Fibroblast of lung (primary cell): Measurements from ENCODE around the gene KCNK10. TPM values are rescaled to one million over a fixed set of nuclear protein-coding genes. Genes with fewer than 3 reads are reported as not detected.

ENCODE experiments used
- DNase-seq, 2 donors: peaks; one replicate each; pipeline versions ENCODE4 v3.0.0 to v3.0.0-alpha.2; 2010; ENCODE audit warnings: low read depth in 2 of 2
- H2AFZ ChIP-seq: 2 replicates; pipeline ENCODE4 v1.5.1; 2012; ENCODE audit warnings: low read length, control low read depth, inconsistent platforms
- H3K27ac ChIP-seq: 2 replicates; pipeline ENCODE4 v1.5.1; 2011; ENCODE audit warnings: low read length, control low read depth; ENCODE audit not compliant: insufficient read depth
- H3K27me3 ChIP-seq: 2 replicates; pipeline ENCODE4 v1.5.1; 2011; ENCODE audit warnings: mild to moderate bottlenecking, low read length; ENCODE audit not compliant: control insufficient read depth, insufficient read depth
- H3K36me3 ChIP-seq: 2 replicates; pipeline ENCODE4 v1.5.1; 2011; ENCODE audit warnings: low read length; ENCODE audit not compliant: control insufficient read depth, insufficient read depth
- H3K4me1 ChIP-seq: 2 replicates; pipeline ENCODE4 v1.5.1; 2011; ENCODE audit warnings: low read length; ENCODE audit not compliant: control insufficient read depth, insufficient read depth; ENCODE audit errors: extremely low read depth
- H3K4me2 ChIP-seq: 2 replicates; pipeline ENCODE4 v1.5.1; 2011; ENCODE audit warnings: low read length, control low read depth; ENCODE audit not compliant: insufficient read depth; ENCODE audit errors: extremely low read depth
- H3K4me3 ChIP-seq, 4 experiments: fragments of 200-600 bp in 1 of 4; sonication (generic) in 1 of 4; replicated peaks in 1 of 4; 2 replicates each; pipeline ENCODE4 v1.5.1; 2011 to 2016; ENCODE audit warnings: low read length in 4 of 4, low read depth in 3 of 4, mild to moderate bottlenecking in 3 of 4, control low read depth in 2 of 4, inconsistent platforms in 1 of 4, mixed read lengths in 1 of 4; ENCODE audit not compliant: insufficient read depth in 1 of 4; ENCODE audit errors: control extremely low read depth in 1 of 4
- H3K79me2 ChIP-seq: 2 replicates; pipeline ENCODE4 v1.5.1; 2012; ENCODE audit warnings: mild to moderate bottlenecking, low read length, inconsistent platforms; ENCODE audit not compliant: control insufficient read depth, insufficient read depth
- H3K9ac ChIP-seq: 2 replicates; pipeline ENCODE4 v1.5.1; 2011; ENCODE audit warnings: mild to moderate bottlenecking, low read length, control low read depth; ENCODE audit not compliant: insufficient read depth
- H3K9me3 ChIP-seq: 2 replicates; pipeline ENCODE4 v1.5.1; 2012; ENCODE audit warnings: low read depth, low read length; ENCODE audit not compliant: control insufficient read depth, insufficient read depth
- H4K20me1 ChIP-seq: 2 replicates; pipeline ENCODE4 v1.5.1; 2011; ENCODE audit warnings: low read length; ENCODE audit not compliant: control insufficient read depth, insufficient read depth; ENCODE audit errors: extremely low read depth
- CTCF ChIP-seq, 2 donors: IDR thresholded peaks in 1 of 2; conservative IDR thresholded peaks in 1 of 2; 1 replicate in 1 of 2; 2 replicates in 1 of 2; pipeline ENCODE4 v1.5.1; 2011 to 2012; ENCODE audit warnings: low read length in 2 of 2, control low read depth in 1 of 2, inconsistent platforms in 1 of 2, low read depth in 1 of 2, mild to moderate bottlenecking in 1 of 2
- EZH2 ChIP-seq: IDR thresholded peaks from 2 replicates; pipeline ENCODE4 v1.5.1; 2012; ENCODE audit warnings: low read length, control low read depth, mild to moderate bottlenecking; ENCODE audit errors: missing control alignments
- polyA plus RNA-seq, 2 donors: library from polyadenylated mRNA; depleted of rRNA in 1 of 2; stranded (reverse) in 1 of 2; unstranded in 1 of 2; fragments of >200 nt; gene quantifications; 2 replicates each; pipeline ENCODE4 v1.2.1, GENCODE V29; 2011 to 2012; ENCODE audit warnings: missing spikeins in 1 of 2
- total RNA-seq: library from RNA; depleted of rRNA; stranded (reverse); fragments of >200 nt; gene quantifications from 2 replicates; pipeline ENCODE4 v1.2.1, GENCODE V29; 2014

KCNK10 gene
- total and polyA plus RNA-seq, 2 donors (not counting 1 experiment from before 2014, with no cell fraction given), result not detected

GRCh38 chr14:88179716-88180115, 143.4 kb downstream of the KCNK10 start:
- H3K27ac ChIP-seq, result no peak overlapping the region
- H3K27me3 ChIP-seq, result no peaks in the 10 kb centered on the region
- no peak overlapping the region for H3K4me3 ChIP-seq
- no peak overlapping the region for H3K4me2 ChIP-seq
- H3K79me2 ChIP-seq, result no peaks in the 10 kb centered on the region
- H3K36me3 ChIP-seq, result no peaks in the 10 kb centered on the region
- no peak overlapping the region for H3K9ac ChIP-seq
- no peak for TF ChIP-seq EZH2
- TF ChIP-seq CTCF (conservative IDR thresholded peaks at IDR 0.05 in 1 of 2, IDR thresholded peaks at IDR 0.05 in 1 of 2; ENCODE audit: low read depth in 1 of 2, low read length in 2 of 2), result no peak
- H2AFZ ChIP-seq, result no peak overlapping the region
- no peaks in the 10 kb centered on the region for H3K9me3 ChIP-seq
- no peak for DNase-seq
- no peaks in the 10 kb centered on the region for H4K20me1 ChIP-seq
- no peaks in the 10 kb centered on the region for H3K4me1 ChIP-seq

- Histone ChIP-seq H3K4me1 (no peaks in the 10 kb centered on the region), H3K9ac (no peak overlapping the region), H3K4me3 (no peak overlapping the region), H3K9me3 (no peaks in the 10 kb centered on the region), H2AFZ (no peak overlapping the region), H4K20me1 (no peaks in the 10 kb centered on the region), H3K27ac (no peak overlapping the region), H3K27me3 (no peaks in the 10 kb centered on the region), H3K36me3 (no peaks in the 10 kb centered on the region), H3K79me2 (no peaks in the 10 kb centered on the region), H3K4me2 (no peak overlapping the region)
- no peak for DNase-seq
- TF ChIP-seq CTCF (conservative IDR thresholded peaks at IDR 0.05 in 1 of 2, IDR thresholded peaks at IDR 0.05 in 1 of 2; ENCODE audit: low read depth in 1 of 2, low read length in 2 of 2), result no peak
- TF ChIP-seq EZH2, result no peak
Measured at GRCh38 chr14:88170333-88170732, 152.7 kb downstream of the KCNK10 start.

- Histone ChIP-seq H3K27ac (no peak overlapping the region), H3K4me3 (no peak overlapping the region), H3K4me2 (no peak overlapping the region), H3K27me3 (no peaks in the 10 kb centered on the region), H3K36me3 (no peaks in the 10 kb centered on the region), H4K20me1 (no peaks in the 10 kb centered on the region), H3K79me2 (no peaks in the 10 kb centered on the region), H3K9ac (no peak overlapping the region), H3K9me3 (no peaks in the 10 kb centered on the region), H3K4me1 (no peaks in the 10 kb centered on the region), H2AFZ (no peak overlapping the region)
- no peak for TF ChIP-seq EZH2
- peak; percentile 54 to 69 for TF ChIP-seq CTCF (conservative IDR thresholded peaks at IDR 0.05 in 1 of 2, IDR thresholded peaks at IDR 0.05 in 1 of 2; ENCODE audit: low read depth in 1 of 2, low read length in 2 of 2)
- DNase-seq, result peak; percentile 0 to 6
Measured at GRCh38 chr14:88168498-88169165, 154.4 kb downstream of the KCNK10 start.
